BLaER1 (cell line): ENCODE measurements around the gene TBX6.

Experiments used
- H3K27ac ChIP-seq: shearing (Covaris generic); formaldehyde crosslinking; 2 replicates; pipeline ENCODE4 v1.8.1; 2022
- H3K27me3 ChIP-seq: shearing (Covaris generic); formaldehyde crosslinking; 2 replicates; pipeline ENCODE4 v1.8.1; 2022
- H3K36me3 ChIP-seq: shearing (Covaris generic); formaldehyde crosslinking; 2 replicates; pipeline ENCODE4 v1.8.1; 2022
- H3K4me1 ChIP-seq: shearing (Covaris generic); formaldehyde crosslinking; 2 replicates; pipeline ENCODE4 v1.8.1; 2022
- H3K4me2 ChIP-seq: shearing (Covaris generic); formaldehyde crosslinking; 2 replicates; pipeline ENCODE4 v1.8.1; 2022
- H3K4me3 ChIP-seq: shearing (Covaris generic); formaldehyde crosslinking; 2 replicates; pipeline ENCODE4 v1.8.1; 2022
- H3K9ac ChIP-seq: shearing (Covaris generic); formaldehyde crosslinking; 2 replicates; pipeline ENCODE4 v1.8.1; 2022
- H3K9me3 ChIP-seq: shearing (Covaris generic); formaldehyde crosslinking; 2 replicates; pipeline ENCODE4 v1.8.1; 2022
- H4K20me1 ChIP-seq: shearing (Covaris generic); formaldehyde crosslinking; 2 replicates; pipeline ENCODE4 v1.8.1; 2022
- Cebpa-rat ChIP-seq: shearing (Covaris generic); IDR thresholded peaks from 2 replicates; pipeline ENCODE4 v1.8.1; 2022

Gene TBX6

GRCh38 chr16:30113711-30114333 is 22.1 kb upstream of the TBX6 start:
- H3K4me3 ChIP-seq: no peak overlapping the region
- TF ChIP-seq Cebpa-rat: no peak
- no peaks in the 10 kb centered on the region for H3K27me3 ChIP-seq
- peaks cover 96% of the 10 kb centered on the region for H3K36me3 ChIP-seq
- no peaks in the 10 kb centered on the region for H4K20me1 ChIP-seq
- H3K4me2 ChIP-seq: no peak overlapping the region
- no peaks in the 10 kb centered on the region for H3K9me3 ChIP-seq
- H3K4me1 ChIP-seq: peaks cover 10% of the 10 kb centered on the region
- H3K9ac ChIP-seq: no peak overlapping the region
- no peak overlapping the region for H3K27ac ChIP-seq

- TF ChIP-seq Cebpa-rat: no peak
- no peak within 1 kb of the TSS for H3K27ac ChIP-seq
- H3K4me2 ChIP-seq: no peak within 1 kb of the TSS
- no peaks in the 10 kb centered on the region for H3K27me3 ChIP-seq
- no peak within 1 kb of the TSS for H3K4me3 ChIP-seq
- H3K9me3 ChIP-seq: no peaks in the 10 kb centered on the region
- H3K4me1 ChIP-seq: peaks cover 3% of the 10 kb centered on the region
- no peaks in the 10 kb centered on the region for H4K20me1 ChIP-seq
- peaks cover 95% of the 10 kb centered on the region for H3K36me3 ChIP-seq
- no peak within 1 kb of the TSS for H3K9ac ChIP-seq
Measured at GRCh38 chr16:30113031-30113710, 21.4 kb upstream of the TBX6 start, which contains the start of gene GDPD3. Gene GDPD3, minus strand, starts transcription at chr16:30113537. Its CDS starts 59 bp downstream, at chr16:30113478.

- H3K4me2 ChIP-seq: no peak overlapping the region
- H3K4me1 ChIP-seq: no peaks in the 10 kb centered on the region
- no peak overlapping the region for H3K9ac ChIP-seq
- no peaks in the 10 kb centered on the region for H4K20me1 ChIP-seq
- no peak overlapping the region for H3K4me3 ChIP-seq
- TF ChIP-seq Cebpa-rat: no peak
- H3K27ac ChIP-seq: no peak overlapping the region
- H3K9me3 ChIP-seq: no peaks in the 10 kb centered on the region
- no peaks in the 10 kb centered on the region for H3K27me3 ChIP-seq
- peaks cover 95% of the 10 kb centered on the region for H3K36me3 ChIP-seq
Measured at GRCh38 chr16:30112197-30113030, 20.7 kb upstream of the TBX6 start.

GRCh38 chr16:30110661-30111060 is 18.9 kb upstream of the TBX6 start:
- peaks cover 92% of the 10 kb centered on the region for H3K36me3 ChIP-seq
- TF ChIP-seq Cebpa-rat: no peak
- no peaks in the 10 kb centered on the region for H3K4me1 ChIP-seq
- H3K4me2 ChIP-seq: no peak overlapping the region
- no peak overlapping the region for H3K27ac ChIP-seq
- H3K9ac ChIP-seq: 0 out of 2 replicates have a peak overlapping the region, but pooled peaks have one; percentile 6
- no peak overlapping the region for H3K4me3 ChIP-seq
- no peaks in the 10 kb centered on the region for H4K20me1 ChIP-seq
- no peaks in the 10 kb centered on the region for H3K27me3 ChIP-seq
- H3K9me3 ChIP-seq: no peaks in the 10 kb centered on the region

GRCh38 chr16:30108059-30108850 is 16.5 kb upstream of the TBX6 start:
- no peaks in the 10 kb centered on the region for H3K27me3 ChIP-seq
- H3K4me3 ChIP-seq: no peak overlapping the region
- peaks cover 91% of the 10 kb centered on the region for H3K36me3 ChIP-seq
- H3K4me1 ChIP-seq: no peaks in the 10 kb centered on the region
- no peak for TF ChIP-seq Cebpa-rat
- no peaks in the 10 kb centered on the region for H4K20me1 ChIP-seq
- H3K9ac ChIP-seq: no peak overlapping the region
- no peak overlapping the region for H3K4me2 ChIP-seq
- H3K27ac ChIP-seq: no peak overlapping the region
- peaks cover 3% of the 10 kb centered on the region for H3K9me3 ChIP-seq

GRCh38 chr16:30104492-30104891 is 12.8 kb upstream of the TBX6 start:
- H3K27ac ChIP-seq: no peak overlapping the region
- no peak overlapping the region for H3K4me2 ChIP-seq
- no peak overlapping the region for H3K4me3 ChIP-seq
- no peak for TF ChIP-seq Cebpa-rat
- H4K20me1 ChIP-seq: no peaks in the 10 kb centered on the region
- H3K36me3 ChIP-seq: peaks cover 64% of the 10 kb centered on the region
- no peaks in the 10 kb centered on the region for H3K4me1 ChIP-seq
- no peak overlapping the region for H3K9ac ChIP-seq
- H3K27me3 ChIP-seq: no peaks in the 10 kb centered on the region
- H3K9me3 ChIP-seq: peaks cover 26% of the 10 kb centered on the region

GRCh38 chr16:30104090-30104489 is 12.4 kb upstream of the TBX6 start:
- no peaks in the 10 kb centered on the region for H4K20me1 ChIP-seq
- no peaks in the 10 kb centered on the region for H3K4me1 ChIP-seq
- TF ChIP-seq Cebpa-rat: no peak
- H3K4me2 ChIP-seq: no peak overlapping the region
- H3K27me3 ChIP-seq: no peaks in the 10 kb centered on the region
- peaks cover 60% of the 10 kb centered on the region for H3K36me3 ChIP-seq
- H3K9me3 ChIP-seq: peaks cover 30% of the 10 kb centered on the region
- no peak overlapping the region for H3K9ac ChIP-seq
- H3K27ac ChIP-seq: no peak overlapping the region
- no peak overlapping the region for H3K4me3 ChIP-seq

GRCh38 chr16:30096862-30097563 is 5.3 kb upstream of the TBX6 start:
- H3K4me2 ChIP-seq: peak overlapping the region; percentile 73
- H3K9me3 ChIP-seq: peaks cover 42% of the 10 kb centered on the region
- H3K9ac ChIP-seq: no peak overlapping the region; the same call in 1 of the 2 replicates
- peak overlapping the region; percentile 88 for H3K27ac ChIP-seq
- H3K4me3 ChIP-seq: peak overlapping the region; percentile 78
- H3K27me3 ChIP-seq: no peaks in the 10 kb centered on the region
- peaks cover 9% of the 10 kb centered on the region; the same call in 1 of the 2 replicates for H4K20me1 ChIP-seq
- no peak for TF ChIP-seq Cebpa-rat
- peaks cover 40% of the 10 kb centered on the region for H3K4me1 ChIP-seq
- peaks cover 29% of the 10 kb centered on the region for H3K36me3 ChIP-seq
